Measurements from ENCODE around the gene PDGFA. TPM values are rescaled to one million over a fixed set of nuclear protein-coding genes. Genes with fewer than 3 reads are reported as not detected.
A peak's percentile ranks its signal among the peaks of the same experiment; 100 is the strongest.

The PDGFA gene
- polyA plus RNA-seq, 5 donors, result 30.4 to 47.4 (median 40.8) TPM

- DNase-seq, result no peak
Observed at GRCh38 chr7:462173-463103, 57.2 kb downstream of the PDGFA start.

DNA sequence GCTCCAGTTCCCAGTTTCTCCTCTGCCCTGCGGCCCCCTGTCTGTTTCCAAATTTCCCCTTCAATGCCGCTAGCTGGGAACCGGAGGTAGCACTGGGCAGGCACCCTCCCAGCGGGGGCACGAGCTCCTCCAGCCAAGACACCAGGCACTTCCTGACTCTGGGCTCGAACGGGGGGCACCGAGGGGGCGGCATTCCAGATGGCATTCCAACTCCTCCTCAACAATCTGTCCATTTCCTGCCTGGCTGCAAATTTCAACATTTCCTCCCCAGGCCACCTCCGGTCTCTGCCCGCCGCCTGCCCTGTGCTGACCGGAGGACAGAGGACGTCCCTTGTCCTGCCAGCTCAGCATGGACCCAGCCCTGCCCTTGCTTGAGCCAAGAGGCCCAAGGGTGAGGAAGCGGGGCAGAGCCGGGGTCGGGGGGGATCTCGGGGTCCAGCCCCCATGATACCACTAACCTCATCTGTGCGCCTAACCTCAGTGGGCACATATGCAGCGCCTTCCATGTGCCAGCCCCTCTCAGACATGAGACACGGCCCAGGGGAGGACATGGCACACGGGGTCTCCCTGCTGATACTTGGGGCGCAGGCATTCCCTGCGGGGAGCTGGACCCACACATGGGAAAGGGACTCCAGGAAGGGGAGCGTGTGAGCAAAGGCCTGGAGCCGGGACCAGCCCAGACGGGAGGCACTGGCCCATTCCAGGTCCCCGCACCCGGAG, 58.0 kb downstream of the PDGFA start:
- no peak for DNase-seq

GRCh38 chr7:461117-461452, 58.6 kb downstream of the PDGFA start:
- no peak for DNase-seq

DNA sequence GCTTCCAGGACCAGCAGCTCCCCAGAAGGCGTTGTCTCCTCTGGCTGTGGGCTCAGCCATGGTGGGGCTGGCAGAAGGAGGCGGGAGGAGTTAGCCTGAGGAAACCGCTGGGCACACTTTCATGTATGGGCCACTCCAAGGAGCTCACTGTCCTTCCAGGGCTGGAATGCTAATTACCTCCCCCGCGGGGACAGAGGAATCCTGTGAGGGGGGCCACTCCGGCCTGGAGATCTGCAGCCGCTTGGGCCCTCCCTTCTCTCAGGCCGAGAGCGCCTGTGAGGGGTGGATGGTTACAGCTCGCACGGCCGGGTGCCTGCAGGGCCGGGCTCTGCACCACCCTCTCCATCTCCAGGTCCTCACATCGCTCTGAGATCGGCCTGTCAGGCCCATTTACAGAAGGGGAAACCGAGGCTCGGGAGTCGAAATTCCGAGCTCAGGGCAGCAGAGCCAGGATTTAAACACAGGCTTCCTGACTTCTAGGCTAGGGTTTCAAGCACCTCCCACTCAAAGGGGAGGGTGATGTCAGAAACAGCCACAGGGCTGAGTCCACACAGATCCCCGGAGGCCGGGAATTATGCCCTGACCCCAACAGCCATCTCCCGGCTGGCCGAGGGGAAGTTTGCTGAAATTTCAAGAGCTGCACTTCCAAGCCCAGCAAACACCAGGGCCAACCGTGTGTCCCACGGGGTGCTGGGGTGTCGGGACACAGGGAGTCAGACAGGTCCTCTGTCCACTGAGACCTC, 59.1 kb downstream of the PDGFA start:
- no peak for DNase-seq

DNA sequence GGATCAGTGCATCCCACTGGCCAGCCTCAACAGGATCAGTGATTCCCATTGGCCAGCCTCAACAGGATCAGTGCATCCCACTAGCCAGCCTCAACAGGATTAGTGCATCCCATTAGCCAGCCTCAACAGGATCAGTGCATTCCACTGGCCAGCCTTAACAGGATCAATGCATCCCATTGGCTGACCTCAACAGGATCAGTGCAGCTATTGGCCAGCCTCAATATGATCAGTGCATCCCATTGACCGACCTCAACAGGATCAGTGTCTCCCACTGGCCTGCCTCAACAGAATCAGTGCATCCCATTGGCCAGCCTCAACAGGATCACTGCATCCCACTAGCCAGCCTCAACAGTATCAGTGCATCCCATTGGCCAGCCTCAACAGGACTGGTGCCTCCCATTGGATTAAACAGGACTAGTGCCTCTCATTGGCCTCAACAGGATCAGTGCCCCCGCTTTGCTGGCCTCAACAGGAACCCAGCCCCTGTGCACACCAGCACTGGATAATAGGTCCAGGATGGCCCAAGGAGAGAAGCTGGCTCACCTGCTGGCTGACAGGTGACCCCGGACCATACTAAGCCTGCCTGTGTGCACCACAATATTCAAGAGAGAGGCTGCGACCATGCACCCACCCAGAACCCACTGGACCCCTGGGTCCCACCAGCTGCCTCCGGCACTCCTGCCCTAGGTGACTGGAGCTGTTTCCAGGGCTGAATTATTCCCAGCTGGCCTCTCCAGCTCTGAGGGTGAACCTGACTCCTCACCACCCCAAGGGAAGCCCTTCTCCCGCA, 59.9 kb downstream of the PDGFA start:
- DNase-seq, result no peak

GRCh38 chr7:458511-459245, 61.0 kb downstream of the PDGFA start:
- DNase-seq, result no peak

GRCh38 chr7:457814-458510, 61.7 kb downstream of the PDGFA start:
- no peak for DNase-seq

- peak; percentile 84 to 86 for DNase-seq
Observed at GRCh38 chr7:455110-455928, 64.3 kb downstream of the PDGFA start.

GRCh38 chr7:454356-455109, 65.1 kb downstream of the PDGFA start:
- DNase-seq, result no peak

GRCh38 chr7:453597-454306, 65.9 kb downstream of the PDGFA start:
- DNase-seq, result no peak

DNA sequence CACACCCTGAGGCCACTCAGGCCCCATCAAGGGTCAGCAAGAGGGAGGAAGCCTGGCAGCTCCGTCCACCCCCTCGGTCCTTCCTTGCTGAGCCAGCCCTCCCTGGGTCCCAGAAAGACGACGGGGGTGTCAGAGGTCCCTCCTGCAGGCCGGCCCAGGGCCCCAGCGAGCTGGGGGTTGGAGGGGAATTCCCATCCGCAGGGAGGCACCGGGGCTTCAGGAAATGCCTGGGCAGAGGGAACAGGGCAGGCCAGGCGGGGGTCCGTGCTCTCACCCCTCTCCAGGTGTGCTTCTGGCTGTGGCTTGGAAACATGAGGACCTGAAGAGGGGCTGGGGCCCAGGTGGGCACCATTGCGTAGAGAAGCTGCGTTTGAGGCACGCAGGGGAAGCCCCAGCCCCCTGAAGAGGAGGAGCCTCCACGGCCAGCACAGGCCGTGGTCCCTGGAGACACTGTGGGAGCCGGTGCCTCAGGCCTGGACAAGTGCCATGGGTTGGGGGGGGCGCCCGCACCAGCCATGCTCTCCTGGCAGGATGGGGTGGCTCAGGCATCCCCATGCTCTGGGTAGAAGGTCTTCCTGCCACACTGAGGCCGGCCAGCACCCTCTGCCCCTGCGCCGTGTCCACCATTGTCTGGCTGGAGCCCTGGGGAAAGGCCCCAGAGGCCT, 66.7 kb downstream of the PDGFA start:
- DNase-seq, result no peak

DNA sequence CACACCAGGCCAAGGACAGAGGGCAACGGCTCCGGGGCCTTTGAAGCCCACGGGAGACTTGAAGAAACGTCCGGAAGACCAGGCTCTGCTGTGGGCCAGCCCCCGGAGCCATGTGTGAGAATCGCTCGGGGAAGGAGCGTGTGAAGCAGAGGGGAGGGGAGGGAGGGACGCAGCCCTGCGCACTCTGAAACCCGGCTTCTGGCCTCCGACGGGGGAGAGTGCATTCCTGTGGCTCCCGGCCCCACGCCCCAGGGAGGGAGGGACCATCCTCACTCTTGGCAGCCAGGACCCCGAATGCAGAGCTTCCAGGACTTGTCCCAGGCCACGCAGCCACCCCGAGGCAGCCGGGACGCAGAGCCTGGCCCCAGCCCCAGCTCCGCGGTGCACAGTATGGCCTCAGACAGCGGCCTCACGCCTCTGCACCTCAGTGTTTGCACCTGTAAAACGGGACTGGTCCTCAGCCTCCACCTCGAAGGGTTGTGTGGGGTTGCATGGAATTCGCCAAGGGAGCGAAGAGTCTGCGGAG, 67.4 kb downstream of the PDGFA start:
- no peak for DNase-seq

DNA sequence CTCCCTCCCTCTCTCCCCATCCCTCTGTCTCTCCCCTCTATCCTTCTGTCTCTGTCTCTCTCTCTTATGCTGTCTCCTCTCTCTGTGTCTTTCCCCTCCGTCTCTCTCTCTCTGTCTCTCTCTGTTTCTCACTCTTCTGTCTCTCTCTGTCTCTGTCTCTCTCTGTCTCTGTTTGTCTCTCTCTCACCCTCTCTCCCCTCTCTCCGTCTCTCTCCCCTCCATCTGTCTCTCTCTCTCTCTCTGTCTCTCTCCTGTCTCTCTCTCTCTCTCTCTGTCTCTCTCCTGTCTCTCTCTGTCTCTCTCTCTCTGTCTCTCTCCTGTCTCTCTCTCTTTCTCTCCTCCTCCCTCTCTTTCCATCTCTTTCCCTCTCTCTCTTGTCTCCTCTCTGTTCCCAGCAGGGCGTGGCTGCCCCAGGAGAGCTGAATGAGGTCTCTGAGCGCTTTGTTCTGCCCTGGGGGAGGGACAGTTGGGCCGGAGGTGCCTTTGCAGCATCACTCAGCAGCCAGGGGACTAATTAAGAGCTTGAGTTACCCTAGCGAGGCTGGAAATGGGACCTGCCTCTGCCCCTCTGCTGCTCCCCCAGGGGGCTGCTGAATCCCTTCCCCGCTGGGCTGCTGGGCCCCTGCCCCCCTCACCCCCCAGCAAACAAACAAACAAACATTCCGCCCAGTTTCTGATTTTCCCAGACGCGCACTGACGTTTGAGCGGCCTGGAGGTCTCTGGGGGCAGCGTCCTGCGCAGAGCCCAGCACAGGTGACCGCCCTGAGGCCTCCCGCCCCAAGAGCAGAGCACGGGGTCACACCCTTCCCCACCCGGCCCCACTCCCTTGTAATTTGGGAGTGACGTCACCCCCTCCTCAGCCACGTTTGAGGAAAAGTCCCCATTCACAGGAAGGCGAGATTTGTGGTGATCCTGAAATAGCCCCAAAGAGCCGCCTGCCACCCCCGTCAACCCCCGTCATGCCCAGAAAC, 68.1 kb downstream of the PDGFA start:
- DNase-seq, result no peak

DNA sequence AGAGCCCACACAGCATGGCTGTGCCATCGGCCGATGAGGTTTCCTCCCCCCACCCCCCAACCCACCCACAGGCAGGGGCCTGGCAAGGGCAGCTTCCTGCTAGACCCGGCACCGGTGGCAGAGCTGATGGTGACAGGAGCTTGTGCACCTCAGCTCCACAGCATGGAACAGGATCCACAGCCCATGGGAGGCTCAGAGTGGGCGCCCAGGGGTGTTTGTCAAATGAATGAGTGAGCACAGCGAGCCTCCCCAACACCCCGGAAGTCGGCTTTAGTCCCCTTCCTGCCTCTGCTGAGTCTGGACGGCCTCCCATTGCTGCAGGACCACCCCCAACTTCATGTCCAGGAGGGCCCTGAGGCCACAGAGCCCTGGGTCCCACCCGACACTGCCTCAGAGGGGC, 68.9 kb downstream of the PDGFA start:
- no peak for DNase-seq

DNA sequence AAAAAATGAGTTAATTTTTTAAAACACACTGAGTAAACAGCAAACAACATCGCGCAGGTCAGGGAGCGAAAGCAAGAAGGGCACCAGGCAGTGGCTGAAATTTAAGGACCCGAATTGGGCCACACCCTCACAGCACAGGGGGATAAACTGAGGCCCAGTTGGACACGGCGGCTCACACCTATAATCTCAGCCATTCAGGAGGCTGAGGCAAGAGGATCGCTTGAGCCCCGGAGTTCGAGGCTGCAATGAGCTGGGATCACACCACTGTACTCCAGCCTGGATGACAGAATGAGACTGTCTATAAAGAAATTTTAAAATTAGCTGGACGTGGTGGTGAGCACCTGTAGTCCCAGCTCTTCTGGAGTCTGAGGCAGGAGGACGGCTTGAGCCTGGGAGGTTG, 69.6 kb downstream of the PDGFA start:
- DNase-seq, result no peak
